Measurements from ENCODE around the gene KIF18B.
A peak's percentile ranks its signal among the peaks of the same experiment; 100 is the strongest.

The KIF18B gene

GRCh38 chr17:44933824-44934744, 13.5 kb downstream of the KIF18B start:
- no peak for FAIRE-seq

GRCh38 chr17:44932787-44933097, 14.8 kb downstream of the KIF18B start:
- FAIRE-seq, result no peak

GRCh38 chr17:44932096-44932786, 15.3 kb downstream of the KIF18B start:
- no peak for FAIRE-seq

- FAIRE-seq, result no peak
These were observed 16.2 kb downstream of the KIF18B start for GRCh38 chr17:44931376-44931775.

- no peak for FAIRE-seq
These were observed 16.9 kb downstream of the KIF18B start for GRCh38 chr17:44930667-44931066.

- FAIRE-seq, result no peak
These were observed 18.4 kb downstream of the KIF18B start for GRCh38 chr17:44928950-44929720.

- no peak for FAIRE-seq
These were observed 19.4 kb downstream of the KIF18B start for GRCh38 chr17:44928136-44928535.

GRCh38 chr17:44927696-44928095, 19.9 kb downstream of the KIF18B start:
- no peak for FAIRE-seq

- no peak for FAIRE-seq
These were observed 20.6 kb downstream of the KIF18B start for GRCh38 chr17:44926821-44927525.

GRCh38 chr17:44925731-44926697, 21.6 kb downstream of the KIF18B start:
- FAIRE-seq, result no peak

- no peak for FAIRE-seq
These were observed 23.4 kb downstream of the KIF18B start for GRCh38 chr17:44924107-44924544.

GRCh38 chr17:44922746-44923470, 24.7 kb downstream of the KIF18B start:
- FAIRE-seq, result no peak

- FAIRE-seq, result no peak
These were observed 25.4 kb downstream of the KIF18B start for GRCh38 chr17:44922136-44922535.

GRCh38 chr17:44921122-44921882, 26.3 kb downstream of the KIF18B start:
- FAIRE-seq, result no peak

GRCh38 chr17:44920565-44920940, 27.0 kb downstream of the KIF18B start:
- no peak for FAIRE-seq

- FAIRE-seq, result peak; percentile 15
These were observed 27.5 kb downstream of the KIF18B start for GRCh38 chr17:44919885-44920564.

GRCh38 chr17:44919411-44919810, 28.2 kb downstream of the KIF18B start:
- no peak for FAIRE-seq

- no peak for FAIRE-seq
These were observed 29.6 kb downstream of the KIF18B start for GRCh38 chr17:44918006-44918405.

GRCh38 chr17:44917456-44917855, 30.1 kb downstream of the KIF18B start:
- no peak for FAIRE-seq
